NB4 (cell line): ENCODE measurements around the gene B4GALT5.

ENCODE experiments used
- DNase-seq: peaks from one replicate; pipeline ENCODE4 v3.0.0; 2010; ENCODE audit warnings: low read depth
- H3K4me3 ChIP-seq: one replicate; pipeline ENCODE4 v1.5.1; 2011; ENCODE audit warnings: mild to moderate bottlenecking, low read depth, low read length, moderate library complexity
- CTCF ChIP-seq: IDR thresholded peaks from one replicate; pipeline ENCODE4 v1.5.1; 2012; ENCODE audit warnings: low read depth, low read length
- MAX ChIP-seq: IDR thresholded peaks from 2 replicates; pipeline ENCODE4 v1.6.1; 2011; ENCODE audit warnings: low read depth, low read length
- MYC ChIP-seq: IDR thresholded peaks from 2 replicates; pipeline ENCODE4 v1.6.1; 2011; ENCODE audit warnings: low read depth, low read length
- POLR2A ChIP-seq: IDR thresholded peaks from 2 replicates; pipeline ENCODE4 v1.6.1; 2011; ENCODE audit warnings: mild to moderate bottlenecking; ENCODE audit not compliant: insufficient read length; ENCODE audit errors: extremely low read depth

B4GALT5 gene

GRCh38 chr20:49756241-49756640 lies 42.6 kb upstream of the B4GALT5 start:
- no peak for DNase-seq
- H3K4me3 ChIP-seq: no peak overlapping the region
- TF ChIP-seq POLR2A: no peak
- TF ChIP-seq MAX: no peak
- TF ChIP-seq CTCF: no peak
- TF ChIP-seq MYC: no peak

- no peak for TF ChIP-seq MYC
- no peak for TF ChIP-seq MAX
- no peak for TF ChIP-seq POLR2A
- TF ChIP-seq CTCF: no peak
These were observed 40.9 kb upstream of the B4GALT5 start for GRCh38 chr20:49754596-49754995.

GRCh38 chr20:49753133-49753532 lies 39.5 kb upstream of the B4GALT5 start:
- no peak overlapping the region for H3K4me3 ChIP-seq
- TF ChIP-seq MYC (no peak), POLR2A (no peak), MAX (no peak), CTCF (no peak)
- DNase-seq: no peak

More at GRCh38 chr20:49754596-49754995, 40.9 kb upstream of the B4GALT5 start:
- no peak for DNase-seq
- H3K4me3 ChIP-seq: no peak overlapping the region

- no peak overlapping the region for H3K4me3 ChIP-seq
- TF ChIP-seq POLR2A: no peak
- no peak for TF ChIP-seq CTCF
- no peak for TF ChIP-seq MYC
- no peak for TF ChIP-seq MAX
- DNase-seq: no peak
These were observed 38.7 kb upstream of the B4GALT5 start for GRCh38 chr20:49752201-49752903.

- TF ChIP-seq MYC (no peak), CTCF (no peak)
- no peak for DNase-seq
- no peak overlapping the region for H3K4me3 ChIP-seq
These were observed 37.7 kb upstream of the B4GALT5 start for GRCh38 chr20:49751397-49751736.

- H3K4me3 ChIP-seq: no peak overlapping the region
- DNase-seq: no peak
These were observed 37.1 kb upstream of the B4GALT5 start for GRCh38 chr20:49750611-49751396.

More at GRCh38 chr20:49750611-49751396, 37.1 kb upstream of the B4GALT5 start:
- TF ChIP-seq MYC: no peak
- TF ChIP-seq POLR2A: no peak
- no peak; the same call in 1 of the 2 replicates for TF ChIP-seq MAX
- TF ChIP-seq CTCF: no peak
